HepG2 (cell line): Measurements from ENCODE around the gene SCAPER. TPM values are rescaled to one million over a fixed set of nuclear protein-coding genes. Genes with fewer than 3 reads are reported as not detected.

Experiments
- RNF2 ChIP-seq: fragments of 450-650 bp; conservative IDR thresholded peaks from 2 replicates; pipeline ENCODE4 v1.6.1; 2016; ENCODE audit warnings: low read depth
- RXRB ChIP-seq: IDR thresholded peaks from 2 replicates; pipeline ENCODE4 v1.6.1; 2016; ENCODE audit warnings: borderline replicate concordance, missing genetic modification reagents, missing compliant biosample characterization
- SSRP1 ChIP-seq: IDR thresholded peaks from 2 replicates; pipeline ENCODE4 v1.6.1; 2016; ENCODE audit warnings: control low read depth
- ZBTB20 ChIP-seq: sonication (generic); formaldehyde crosslinking; IDR thresholded peaks from 2 replicates; pipeline ENCODE4 v1.8.1; 2023; ENCODE audit warnings: missing genetic modification reagents, low read depth, mild to moderate bottlenecking, borderline replicate concordance
- ZNF256 ChIP-seq: sonication (generic); formaldehyde crosslinking; conservative IDR thresholded peaks from 2 replicates; pipeline ENCODE4 v1.4.0; 2020; ENCODE audit warnings: missing genetic modification reagents
- ZNF549 ChIP-seq: sonication (generic); formaldehyde crosslinking; IDR thresholded peaks from 2 replicates; pipeline ENCODE4 v1.5.0; 2020; ENCODE audit warnings: missing genetic modification reagents
- ZNF567 ChIP-seq: sonication (generic); formaldehyde crosslinking; IDR thresholded peaks from 2 replicates; pipeline ENCODE4 v1.8.1; 2023; ENCODE audit warnings: mild to moderate bottlenecking, missing genetic modification reagents, borderline replicate concordance
- ZNF7 ChIP-seq: IDR thresholded peaks from 2 replicates; pipeline ENCODE4 v1.6.1; 2016; ENCODE audit warnings: missing biosample characterization, missing genetic modification reagents
- ZNF709 ChIP-seq: sonication (generic); formaldehyde crosslinking; IDR thresholded peaks from 2 replicates; pipeline ENCODE4 v1.5.0; 2020; ENCODE audit warnings: mild to moderate bottlenecking, missing genetic modification reagents
- ZNF781 ChIP-seq: sonication (generic); formaldehyde crosslinking; IDR thresholded peaks from 2 replicates; pipeline ENCODE4 v1.5.1; 2020; ENCODE audit warnings: borderline replicate concordance, mild to moderate bottlenecking, missing genetic modification reagents; ENCODE audit errors: not compliant biosample characterization
- polyA plus RNA-seq, 8 experiments: library from polyadenylated mRNA; depleted of rRNA in 3 of 8; stranded (reverse) in 7 of 8; unstranded in 1 of 8; fragments of >200 nt; fragmentation: Illumina TruSeq in 4 of 8; extraction: Trizol in 4 of 8; gene quantifications; 2 replicates each; pipeline versions ENCODE4 v1.2.1 to v1.2.3, GENCODE V29; 2011 to 2016; ENCODE audit warnings: low read depth in 4 of 8, missing spikeins in 1 of 8, mixed read lengths in 1 of 8; ENCODE audit not compliant: insufficient read depth in 1 of 8
- total RNA-seq, 5 experiments: library from RNA; depleted of rRNA; stranded (reverse); fragments of >200 nt; fragmentation: Illumina TruSeq; extraction: Trizol; gene quantifications; 2 replicates each; pipeline ENCODE4 v1.2.3, GENCODE V29; 2016; ENCODE audit warnings: low read depth in 1 of 5
- TF ChIP-seq, protein P1 (sequence below): sonication (generic); formaldehyde crosslinking; IDR thresholded peaks from 2 replicates; pipeline ENCODE4 v1.4.0; 2020; ENCODE audit warnings: missing genetic modification reagents, borderline replicate concordance
- TF ChIP-seq, protein P2 (sequence below): sonication (generic); formaldehyde crosslinking; IDR thresholded peaks from 2 replicates; pipeline ENCODE4 v1.4.0; 2020; ENCODE audit warnings: missing genetic modification reagents
- TF ChIP-seq, protein P3 (sequence below), 2 experiments: sonication (generic) in 1 of 2; formaldehyde crosslinking in 1 of 2; IDR thresholded peaks; 2 replicates each; pipeline versions ENCODE4 v1.4.0 to v1.6.1; 2016 to 2020; ENCODE audit warnings: borderline replicate concordance in 1 of 2, low read depth in 1 of 2, mild to moderate bottlenecking in 1 of 2, missing genetic modification reagents in 1 of 2
- TF ChIP-seq, protein P4 (sequence below): sonication (generic); formaldehyde crosslinking; IDR thresholded peaks from 2 replicates; pipeline ENCODE4 v1.4.0; 2020; ENCODE audit warnings: mild to moderate bottlenecking, missing genetic modification reagents

Gene SCAPER
- total and polyA plus RNA-seq, 2 of the 13 experiments (the other 11 are each of a cell fraction or from before 2014, with no cell fraction given): 4.3 to 10.5 TPM

DNA sequence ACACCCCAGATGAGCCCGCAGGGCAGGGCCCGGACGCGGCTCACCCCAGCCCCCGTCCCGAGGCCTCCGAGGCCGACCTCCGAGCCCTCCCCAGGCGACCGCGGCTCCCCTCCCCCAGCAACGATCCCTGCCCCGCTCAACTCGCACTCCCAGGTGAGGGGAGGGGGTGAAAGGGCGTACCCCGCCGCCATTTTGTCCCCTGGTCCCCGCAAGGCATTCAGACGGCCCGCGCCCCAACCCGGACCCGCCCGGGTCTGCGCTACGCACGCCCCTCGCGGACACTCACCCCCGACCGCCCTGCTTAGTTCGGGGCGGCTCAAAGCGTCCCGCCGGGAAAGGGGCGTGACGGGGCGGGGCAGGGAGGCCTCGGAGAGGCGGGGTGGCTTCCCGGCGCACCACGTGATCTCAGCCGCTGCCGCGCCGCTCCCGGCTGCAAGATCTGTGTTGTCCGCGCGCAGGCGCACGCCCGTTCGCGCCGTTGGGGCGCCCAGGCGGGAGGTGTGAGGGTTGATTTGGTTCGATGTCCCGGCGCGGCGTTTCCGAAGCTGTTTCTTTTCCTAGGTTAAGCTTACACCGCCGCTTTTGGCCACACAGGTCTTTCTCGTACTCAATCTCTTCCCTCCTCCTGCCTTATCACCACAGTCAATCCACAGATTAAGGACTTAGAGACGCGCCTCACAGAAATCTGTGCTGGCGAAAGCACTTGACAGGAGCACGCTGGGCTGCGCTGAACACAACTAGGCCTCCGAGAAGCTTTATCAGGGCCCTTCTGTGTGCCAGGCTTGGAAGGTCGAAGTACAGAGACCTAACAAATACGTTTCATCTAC lies at the start of gene SCAPER (continued):
- TF ChIP-seq ZBTB20 (CRISPR knock-in tag) (peak; percentile 83; the same call in 1 of the 2 replicates), SSRP1 (CRISPR knock-in tag) (no peak), RNF2 (peak; percentile 97), ZNF709 (CRISPR knock-in tag) (peak; percentile 99), RXRB (peak; percentile 49; the same call in 1 of the 2 replicates), ZNF7 (CRISPR knock-in tag) (no peak), ZNF781 (CRISPR knock-in tag) (peak; percentile 94), ZNF256 (CRISPR knock-in tag) (peak; percentile 98), ZNF567 (CRISPR knock-in tag) (0 out of 2 replicates have a peak, but pooled peaks have one; percentile 58), ZNF549 (CRISPR knock-in tag) (no peak)
- TF ChIP-seq, protein P1, sequence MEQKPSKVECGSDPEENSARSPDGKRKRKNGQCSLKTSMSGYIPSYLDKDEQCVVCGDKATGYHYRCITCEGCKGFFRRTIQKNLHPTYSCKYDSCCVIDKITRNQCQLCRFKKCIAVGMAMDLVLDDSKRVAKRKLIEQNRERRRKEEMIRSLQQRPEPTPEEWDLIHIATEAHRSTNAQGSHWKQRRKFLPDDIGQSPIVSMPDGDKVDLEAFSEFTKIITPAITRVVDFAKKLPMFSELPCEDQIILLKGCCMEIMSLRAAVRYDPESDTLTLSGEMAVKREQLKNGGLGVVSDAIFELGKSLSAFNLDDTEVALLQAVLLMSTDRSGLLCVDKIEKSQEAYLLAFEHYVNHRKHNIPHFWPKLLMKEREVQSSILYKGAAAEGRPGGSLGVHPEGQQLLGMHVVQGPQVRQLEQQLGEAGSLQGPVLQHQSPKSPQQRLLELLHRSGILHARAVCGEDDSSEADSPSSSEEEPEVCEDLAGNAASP (CRISPR knock-in tag): peak; percentile 62; the same call in 1 of the 2 replicates
- TF ChIP-seq, protein P2, sequence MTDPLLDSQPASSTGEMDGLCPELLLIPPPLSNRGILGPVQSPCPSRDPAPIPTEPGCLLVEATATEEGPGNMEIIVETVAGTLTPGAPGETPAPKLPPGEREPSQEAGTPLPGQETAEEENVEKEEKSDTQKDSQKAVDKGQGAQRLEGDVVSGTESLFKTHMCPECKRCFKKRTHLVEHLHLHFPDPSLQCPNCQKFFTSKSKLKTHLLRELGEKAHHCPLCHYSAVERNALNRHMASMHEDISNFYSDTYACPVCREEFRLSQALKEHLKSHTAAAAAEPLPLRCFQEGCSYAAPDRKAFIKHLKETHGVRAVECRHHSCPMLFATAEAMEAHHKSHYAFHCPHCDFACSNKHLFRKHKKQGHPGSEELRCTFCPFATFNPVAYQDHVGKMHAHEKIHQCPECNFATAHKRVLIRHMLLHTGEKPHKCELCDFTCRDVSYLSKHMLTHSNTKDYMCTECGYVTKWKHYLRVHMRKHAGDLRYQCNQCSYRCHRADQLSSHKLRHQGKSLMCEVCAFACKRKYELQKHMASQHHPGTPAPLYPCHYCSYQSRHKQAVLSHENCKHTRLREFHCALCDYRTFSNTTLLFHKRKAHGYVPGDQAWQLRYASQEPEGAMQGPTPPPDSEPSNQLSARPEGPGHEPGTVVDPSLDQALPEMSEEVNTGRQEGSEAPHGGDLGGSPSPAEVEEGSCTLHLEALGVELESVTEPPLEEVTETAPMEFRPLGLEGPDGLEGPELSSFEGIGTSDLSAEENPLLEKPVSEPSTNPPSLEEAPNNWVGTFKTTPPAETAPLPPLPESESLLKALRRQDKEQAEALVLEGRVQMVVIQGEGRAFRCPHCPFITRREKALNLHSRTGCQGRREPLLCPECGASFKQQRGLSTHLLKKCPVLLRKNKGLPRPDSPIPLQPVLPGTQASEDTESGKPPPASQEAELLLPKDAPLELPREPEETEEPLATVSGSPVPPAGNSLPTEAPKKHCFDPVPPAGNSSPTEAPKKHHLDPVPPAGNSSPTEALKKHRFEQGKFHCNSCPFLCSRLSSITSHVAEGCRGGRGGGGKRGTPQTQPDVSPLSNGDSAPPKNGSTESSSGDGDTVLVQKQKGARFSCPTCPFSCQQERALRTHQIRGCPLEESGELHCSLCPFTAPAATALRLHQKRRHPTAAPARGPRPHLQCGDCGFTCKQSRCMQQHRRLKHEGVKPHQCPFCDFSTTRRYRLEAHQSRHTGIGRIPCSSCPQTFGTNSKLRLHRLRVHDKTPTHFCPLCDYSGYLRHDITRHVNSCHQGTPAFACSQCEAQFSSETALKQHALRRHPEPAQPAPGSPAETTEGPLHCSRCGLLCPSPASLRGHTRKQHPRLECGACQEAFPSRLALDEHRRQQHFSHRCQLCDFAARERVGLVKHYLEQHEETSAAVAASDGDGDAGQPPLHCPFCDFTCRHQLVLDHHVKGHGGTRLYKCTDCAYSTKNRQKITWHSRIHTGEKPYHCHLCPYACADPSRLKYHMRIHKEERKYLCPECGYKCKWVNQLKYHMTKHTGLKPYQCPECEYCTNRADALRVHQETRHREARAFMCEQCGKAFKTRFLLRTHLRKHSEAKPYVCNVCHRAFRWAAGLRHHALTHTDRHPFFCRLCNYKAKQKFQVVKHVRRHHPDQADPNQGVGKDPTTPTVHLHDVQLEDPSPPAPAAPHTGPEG (CRISPR knock-in tag): peak; percentile 91
- TF ChIP-seq, protein P3, sequence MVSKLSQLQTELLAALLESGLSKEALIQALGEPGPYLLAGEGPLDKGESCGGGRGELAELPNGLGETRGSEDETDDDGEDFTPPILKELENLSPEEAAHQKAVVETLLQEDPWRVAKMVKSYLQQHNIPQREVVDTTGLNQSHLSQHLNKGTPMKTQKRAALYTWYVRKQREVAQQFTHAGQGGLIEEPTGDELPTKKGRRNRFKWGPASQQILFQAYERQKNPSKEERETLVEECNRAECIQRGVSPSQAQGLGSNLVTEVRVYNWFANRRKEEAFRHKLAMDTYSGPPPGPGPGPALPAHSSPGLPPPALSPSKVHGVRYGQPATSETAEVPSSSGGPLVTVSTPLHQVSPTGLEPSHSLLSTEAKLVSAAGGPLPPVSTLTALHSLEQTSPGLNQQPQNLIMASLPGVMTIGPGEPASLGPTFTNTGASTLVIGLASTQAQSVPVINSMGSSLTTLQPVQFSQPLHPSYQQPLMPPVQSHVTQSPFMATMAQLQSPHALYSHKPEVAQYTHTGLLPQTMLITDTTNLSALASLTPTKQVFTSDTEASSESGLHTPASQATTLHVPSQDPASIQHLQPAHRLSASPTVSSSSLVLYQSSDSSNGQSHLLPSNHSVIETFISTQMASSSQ (IDR thresholded peaks at IDR 0.05; ENCODE audit: low read depth): no peak
- TF ChIP-seq, protein P3 (CRISPR knock-in tag; IDR thresholded peaks at IDR 0.05; ENCODE audit: borderline replicate concordance): peak; percentile 79; the same call in 1 of the 2 replicates
- TF ChIP-seq, protein P4, sequence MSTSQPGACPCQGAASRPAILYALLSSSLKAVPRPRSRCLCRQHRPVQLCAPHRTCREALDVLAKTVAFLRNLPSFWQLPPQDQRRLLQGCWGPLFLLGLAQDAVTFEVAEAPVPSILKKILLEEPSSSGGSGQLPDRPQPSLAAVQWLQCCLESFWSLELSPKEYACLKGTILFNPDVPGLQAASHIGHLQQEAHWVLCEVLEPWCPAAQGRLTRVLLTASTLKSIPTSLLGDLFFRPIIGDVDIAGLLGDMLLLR (CRISPR knock-in tag): peak; percentile 93; the same call in 1 of the 2 replicates
